T-cell (primary cell): Measurements from ENCODE around the gene GRID2. TPM values are rescaled to one million over a fixed set of nuclear protein-coding genes. Genes with fewer than 3 reads are reported as not detected.

Experiments used
- ATAC-seq, 4 experiments: fragments of 200-7000 bp in 3 of 4; fragments of 150-1000 bp in 1 of 4; cut with Tn5 transposase; replicated peaks in 1 of 4; 1 replicate in 3 of 4; 2 replicates in 1 of 4; pipeline ENCODE4 v1.10.0; 2021; ENCODE audit warnings: moderate library complexity in 3 of 4, mild to moderate bottlenecking in 2 of 4, moderate number of reproducible peaks in 1 of 4
- CTCF ChIA-PET, 2 donors: fragments of 300-600 bp; sonication (Branson Sonifier 250); formaldehyde crosslinking; loops; one replicate each; lab custom pipeline; 2022; ENCODE audit warnings: antibody characterized with exemption in 2 of 2; lab: Charles Lee
- POLR2A ChIA-PET, 2 donors: fragments of 300-600 bp; sonication (Branson Sonifier 250); formaldehyde crosslinking; loops; one replicate each; lab custom pipeline; 2022; ENCODE audit warnings: antibody characterized with exemption in 2 of 2; lab: Charles Lee
- DNase-seq, 35 experiments: peaks; one replicate each; pipeline versions ENCODE4 v3.0.0 to v3.0.0-alpha.2; 2013 to 2023
- H3K27ac ChIP-seq: one replicate; pipeline ENCODE4 v1.5.1; 2013; ENCODE audit warnings: low read length
- H3K27me3 ChIP-seq, 2 experiments: replicated peaks in 1 of 2; 1 replicate in 1 of 2; 2 replicates in 1 of 2; pipeline versions ENCODE4 v1.6.1 to v1.7.0; 2013; ENCODE audit warnings: low read length in 1 of 2, mixed read lengths in 1 of 2; ENCODE audit not compliant: control insufficient read depth in 2 of 2, insufficient read depth in 2 of 2; ENCODE audit errors: extremely low read depth in 1 of 2
- H3K36me3 ChIP-seq, 2 donors: 1 replicate in 1 of 2; 2 replicates in 1 of 2; pipeline versions ENCODE4 v1.6.1 to v1.7.0; 2013; ENCODE audit warnings: low read length in 1 of 2; ENCODE audit not compliant: control insufficient read depth in 2 of 2, insufficient read depth in 1 of 2; ENCODE audit errors: extremely low read depth in 1 of 2
- H3K4me1 ChIP-seq, 2 experiments: 1 replicate in 1 of 2; 2 replicates in 1 of 2; pipeline versions ENCODE4 v1.6.1 to v1.7.0; 2013; ENCODE audit warnings: low read length in 2 of 2, mixed read lengths in 1 of 2; ENCODE audit not compliant: insufficient read depth in 2 of 2, control insufficient read depth in 1 of 2; ENCODE audit errors: extremely low read depth in 1 of 2
- H3K4me3 ChIP-seq, 2 donors: 1 replicate in 1 of 2; 2 replicates in 1 of 2; pipeline versions ENCODE4 v1.5.1 to v1.7.0; 2013; ENCODE audit warnings: mild to moderate bottlenecking in 2 of 2, low read length in 1 of 2, moderate library complexity in 1 of 2; ENCODE audit not compliant: control insufficient read depth in 1 of 2; ENCODE audit errors: extremely low read depth in 1 of 2
- H3K9me3 ChIP-seq: 2 replicates; pipeline ENCODE4 v1.7.0; 2013
- H3K27ac Mint-ChIP-seq, 2 donors: one replicate each; pipeline ENCODE4 v1.8.0; 2020 to 2021; ENCODE audit warnings: mild to moderate bottlenecking in 2 of 2, mixed read lengths in 2 of 2
- H3K27me3 Mint-ChIP-seq, 2 donors: one replicate each; pipeline ENCODE4 v1.8.0; 2021 to 2022; ENCODE audit warnings: mixed read lengths in 2 of 2
- H3K36me3 Mint-ChIP-seq: one replicate; pipeline ENCODE4 v1.8.0; 2021; ENCODE audit warnings: mixed read lengths
- H3K4me1 Mint-ChIP-seq, 3 donors: one replicate each; pipeline ENCODE4 v1.8.0; 2020 to 2022; ENCODE audit warnings: mixed read lengths in 3 of 3, mild to moderate bottlenecking in 1 of 3
- H3K4me3 Mint-ChIP-seq, 3 donors: one replicate each; pipeline ENCODE4 v1.8.0; 2020 to 2022; ENCODE audit warnings: mild to moderate bottlenecking in 3 of 3, mixed read lengths in 3 of 3, moderate library complexity in 3 of 3
- H3K9me3 Mint-ChIP-seq, 3 donors: one replicate each; pipeline ENCODE4 v1.8.0; 2020 to 2022; ENCODE audit warnings: mixed read lengths in 3 of 3
- WGBS: methylation state at CpG from one replicate; pipeline ENCODE4 v1.1.5; 2013; ENCODE audit warnings: missing lambda C conversion rate; ENCODE audit not compliant: insufficient coverage; 5-methylcytosine and 5-hydroxymethylcytosine counted together
- total RNA-seq, 35 experiments: library from RNA in 6 of 35; stranded (reverse) in 6 of 35; fragments of 120-200 nt in 1 of 35; gene quantifications; one replicate each; pipeline versions ENCODE4 v1.2.1 to v1.2.4 and lab custom pipeline; 2013 to 2026

GRID2 gene
- total RNA-seq, 5 donors from 2014 or later (not counting 1 experiment from before 2014, with no cell fraction given), result 0.13 to 0.18 TPM; not detected in 3

GRCh38 chr4:93688978-93689377 lies 1385.2 kb downstream of the GRID2 start:
- H3K36me3 ChIP-seq, result no peaks in the 10 kb centered on the region
- H3K9me3 Mint-ChIP-seq, result peaks cover 0 to 3% (median 2%) of the 10 kb centered on the region in 3 donors

GRCh38 chr4:93693141-93693540 lies 1389.4 kb downstream of the GRID2 start:
- H3K27ac Mint-ChIP-seq, result no peak overlapping the region
- H3K27me3 Mint-ChIP-seq, result no peaks in the 10 kb centered on the region
- H3K9me3 ChIP-seq, result no peaks in the 10 kb centered on the region
- H3K9me3 Mint-ChIP-seq, result peaks cover 0 to 11% (median 7%) of the 10 kb centered on the region in 3 donors
- no peaks in the 10 kb centered on the region for H3K4me1 Mint-ChIP-seq
- no peaks in the 10 kb centered on the region for H3K27me3 ChIP-seq
- no peaks in the 10 kb centered on the region for H3K36me3 Mint-ChIP-seq
- no peak overlapping the region for H3K27ac ChIP-seq
- H3K4me3 ChIP-seq, result no peak overlapping the region
- WGBS, result no CpG with 5 or more reads among the region's 3 CpGs
- no peak overlapping the region for H3K4me3 Mint-ChIP-seq
- H3K36me3 ChIP-seq, result no peaks in the 10 kb centered on the region
- ATAC-seq (no peak), DNase-seq (no peak)
- CTCF ChIA-PET, result no interaction called here
- POLR2A ChIA-PET, result no interaction called here
- no peaks in the 10 kb centered on the region for H3K4me1 ChIP-seq

More at GRCh38 chr4:93688978-93689377, 1385.2 kb downstream of the GRID2 start:
- Mint-ChIP-seq H3K27me3 (no peaks in the 10 kb centered on the region), H3K27ac (no peak overlapping the region), H3K4me3 (no peak overlapping the region), H3K4me1 (no peaks in the 10 kb centered on the region), H3K36me3 (no peaks in the 10 kb centered on the region)
- no peak overlapping the region for H3K27ac ChIP-seq
- ATAC-seq (no peak), DNase-seq (no peak)
- no peaks in the 10 kb centered on the region for H3K4me1 ChIP-seq
- CTCF ChIA-PET, result no interaction called here
- 88% methylated on average over 1 of the region's 4 CpGs for WGBS
- no peaks in the 10 kb centered on the region for H3K27me3 ChIP-seq
- H3K4me3 ChIP-seq, result no peak overlapping the region
- POLR2A ChIA-PET, result no interaction called here
- H3K9me3 ChIP-seq, result no peaks in the 10 kb centered on the region

GRCh38 chr4:93698686-93699085 lies 1394.9 kb downstream of the GRID2 start:
- ChIA-PET POLR2A (no interaction called here), CTCF (no interaction called here)
- no peaks in the 10 kb centered on the region for H3K9me3 ChIP-seq
- H3K36me3 ChIP-seq, result no peaks in the 10 kb centered on the region
- no peaks in the 10 kb centered on the region for H3K27me3 ChIP-seq
- DNase-seq, result no peak
- H3K27ac ChIP-seq, result no peak overlapping the region
- no peaks in the 10 kb centered on the region for H3K4me1 ChIP-seq
- no peaks in the 10 kb centered on the region for H3K4me1 Mint-ChIP-seq
- WGBS, result no CpG with 5 or more reads among the region's 1 CpG
- H3K9me3 Mint-ChIP-seq, result peaks cover 3 to 16% (median 7%) of the 10 kb centered on the region in 3 donors
- H3K4me3 ChIP-seq, result no peak overlapping the region
- no peak for ATAC-seq
- no peak overlapping the region for H3K27ac Mint-ChIP-seq
- H3K4me3 Mint-ChIP-seq, result no peak overlapping the region
- H3K36me3 Mint-ChIP-seq, result no peaks in the 10 kb centered on the region
- no peaks in the 10 kb centered on the region for H3K27me3 Mint-ChIP-seq

GRCh38 chr4:93700571-93700970 lies 1396.8 kb downstream of the GRID2 start:
- no peaks in the 10 kb centered on the region for H3K9me3 ChIP-seq
- no peak for ATAC-seq
- no CpG with 5 or more reads among the region's 1 CpG for WGBS

GRCh38 chr4:93710101-93710846 lies 1406.5 kb downstream of the GRID2 start:
- DNase-seq (no peak), ATAC-seq (no peak)
- no peaks in the 10 kb centered on the region for H3K9me3 ChIP-seq
- H3K27ac Mint-ChIP-seq, result no peak overlapping the region
- no peaks in the 10 kb centered on the region for H3K27me3 ChIP-seq
- no peak overlapping the region for H3K4me3 Mint-ChIP-seq
- 93% methylated on average over 5 of the region's 6 CpGs for WGBS
- POLR2A ChIA-PET, result no interaction called here
- H3K4me1 ChIP-seq, result no peaks in the 10 kb centered on the region
- H3K27me3 Mint-ChIP-seq, result no peaks in the 10 kb centered on the region
- CTCF ChIA-PET, result no interaction called here
- no peaks in the 10 kb centered on the region for H3K4me1 Mint-ChIP-seq
- no peaks in the 10 kb centered on the region for H3K36me3 ChIP-seq
- H3K4me3 ChIP-seq, result no peak overlapping the region
- H3K27ac ChIP-seq, result no peak overlapping the region
- H3K36me3 Mint-ChIP-seq, result no peaks in the 10 kb centered on the region
- peaks cover 11 to 15% (median 12%) of the 10 kb centered on the region in 3 donors for H3K9me3 Mint-ChIP-seq

More at GRCh38 chr4:93700571-93700970, 1396.8 kb downstream of the GRID2 start:
- H3K27ac ChIP-seq, result no peak overlapping the region
- DNase-seq, result no peak
- H3K36me3 ChIP-seq, result no peaks in the 10 kb centered on the region
- POLR2A ChIA-PET, result interaction anchor here in 1 of 2 donors (0.6 kb wide), 1 partner anchor 44 kb away, joined by 3 read pairs; no protein-coding TSS in a partner anchor
- Mint-ChIP-seq H3K4me3 (no peak overlapping the region), H3K27ac (no peak overlapping the region), H3K9me3 (peaks cover 5 to 18% (median 16%) of the 10 kb centered on the region in 3 donors), H3K4me1 (no peaks in the 10 kb centered on the region), H3K27me3 (no peaks in the 10 kb centered on the region), H3K36me3 (no peaks in the 10 kb centered on the region)
- H3K4me1 ChIP-seq, result no peaks in the 10 kb centered on the region
- CTCF ChIA-PET, result no interaction called here
- no peaks in the 10 kb centered on the region for H3K27me3 ChIP-seq
- H3K4me3 ChIP-seq, result no peak overlapping the region

GRCh38 chr4:93710847-93711430 lies 1407.2 kb downstream of the GRID2 start:
- no peak overlapping the region for H3K27ac Mint-ChIP-seq
- no peaks in the 10 kb centered on the region for H3K4me1 Mint-ChIP-seq
- Histone ChIP-seq H3K9me3 (no peaks in the 10 kb centered on the region), H3K27me3 (no peaks in the 10 kb centered on the region), H3K4me1 (no peaks in the 10 kb centered on the region), H3K27ac (no peak overlapping the region), H3K4me3 (no peak overlapping the region), H3K36me3 (no peaks in the 10 kb centered on the region)
- 77% methylated on average over 2 of the region's 2 CpGs for WGBS
- ChIA-PET CTCF (no interaction called here), POLR2A (no interaction called here)
- no peaks in the 10 kb centered on the region for H3K27me3 Mint-ChIP-seq
- H3K9me3 Mint-ChIP-seq, result peaks cover 5 to 15% (median 8%) of the 10 kb centered on the region in 3 donors
- no peak for DNase-seq
- no peak for ATAC-seq
- no peak overlapping the region for H3K4me3 Mint-ChIP-seq
- no peaks in the 10 kb centered on the region for H3K36me3 Mint-ChIP-seq
